Left lung (tissue), 10 donors: Measurements from ENCODE around the gene GRIN3B. TPM values are rescaled to one million over a fixed set of nuclear protein-coding genes. Genes with fewer than 3 reads are reported as not detected.

ENCODE experiments used
- ATAC-seq: fragments of 200-7000 bp; cut with Tn5 transposase; one replicate; pipeline ENCODE4 v1.9.1; 2020; ENCODE audit warnings: moderate library complexity
- DNase-seq, 4 donors: peaks; one replicate each; pipeline ENCODE4 v3.0.0-alpha.2; 2013 to 2020
- H3K27ac ChIP-seq, 2 donors: fragments of 200-600 bp; sonication (generic) in 1 of 2; one replicate each; pipeline versions ENCODE4 v1.5.0 to v1.8.0; 2020 to 2021
- H3K27me3 ChIP-seq, 2 donors: fragments of 200-600 bp; sonication (generic) in 1 of 2; one replicate each; pipeline versions ENCODE4 v1.5.0 to v1.8.0; 2020 to 2021
- H3K36me3 ChIP-seq, 2 donors: fragments of 200-600 bp; sonication (generic) in 1 of 2; one replicate each; pipeline versions ENCODE4 v1.5.0 to v1.8.0; 2020 to 2021
- H3K4me1 ChIP-seq, 2 donors: fragments of 200-600 bp; one replicate each; pipeline ENCODE4 v1.8.0; 2021
- H3K4me3 ChIP-seq, 2 donors: fragments of 200-600 bp; sonication (generic) in 1 of 2; one replicate each; pipeline versions ENCODE4 v1.5.0 to v1.8.0; 2020 to 2021; ENCODE audit warnings: mild to moderate bottlenecking in 1 of 2
- H3K9me3 ChIP-seq, 2 donors: fragments of 200-600 bp; sonication (generic) in 1 of 2; one replicate each; pipeline versions ENCODE4 v1.5.0 to v1.8.0; 2020 to 2021
- CTCF ChIP-seq, 2 donors: fragments of 200-600 bp; sonication (generic) in 1 of 2; IDR thresholded peaks; one replicate each; pipeline versions ENCODE4 v1.5.0 to v1.8.0; 2021; ENCODE audit warnings: antibody characterized with exemption in 2 of 2
- intact Hi-C, 2 donors: fragments of 100-400 bp; cut with DNase I; formaldehyde crosslinking; loops; one replicate each; pipeline versions ENCODE4 v1.11.2 to v1.14.2; 2022
- polyA plus RNA-seq, 6 donors: library from polyadenylated mRNA; unstranded; fragments of 120-200 nt; gene quantifications; one replicate each; pipeline ENCODE4 v1.2.1, GENCODE V29; 2013; ENCODE audit not compliant: insufficient read length in 6 of 6
- total RNA-seq, 2 donors: library from RNA; stranded (reverse); fragmentation: NEBNext Ultra II Directional; extraction: Animal tissue kit (Norgen Biotek cat#: 25700); gene quantifications; one replicate each; pipeline ENCODE4 v1.2.1, GENCODE V29; 2021
- donor health status: DM: no; HTN: yes; CAD: no.
- donor health status: DM: no; HTN: no; CAD: no.

Gene GRIN3B
- total and polyA plus RNA-seq, 8 donors, result 0.37 to 2.7 (median 0.60) TPM; not detected in 1

- Histone ChIP-seq H3K27me3 (no peaks in the 10 kb centered on the region), H3K9me3 (peaks cover 0 to 15% of the 10 kb centered on the region in 2 donors), H3K4me3 (no peak overlapping the region), H3K4me1 (no peaks in the 10 kb centered on the region), H3K27ac (no peak overlapping the region), H3K36me3 (peaks cover 0 to 41% of the 10 kb centered on the region in 2 donors)
- no peak for TF ChIP-seq CTCF (IDR thresholded peaks at IDR 0.05)
- DNase-seq, result no peak
- ATAC-seq, result no peak
- intact Hi-C loops, result no loop called here
These were observed 25.5 kb upstream of the GRIN3B start for GRCh38 chr19:974564-975257.

- Histone ChIP-seq H3K27me3 (no peaks in the 10 kb centered on the region), H3K27ac (no peak overlapping the region), H3K4me1 (peaks cover 0 to 5% of the 10 kb centered on the region in 2 donors), H3K4me3 (no peak overlapping the region), H3K36me3 (peaks cover 0 to 24% of the 10 kb centered on the region in 2 donors), H3K9me3 (peaks cover 0 to under 1% of the 10 kb centered on the region in 2 donors)
- no peak for ATAC-seq
- intact Hi-C loops, result no loop called here
- no peak for DNase-seq
- TF ChIP-seq CTCF (IDR thresholded peaks at IDR 0.05), result no peak
These were observed 23.7 kb upstream of the GRIN3B start for GRCh38 chr19:976476-976875.

DNA sequence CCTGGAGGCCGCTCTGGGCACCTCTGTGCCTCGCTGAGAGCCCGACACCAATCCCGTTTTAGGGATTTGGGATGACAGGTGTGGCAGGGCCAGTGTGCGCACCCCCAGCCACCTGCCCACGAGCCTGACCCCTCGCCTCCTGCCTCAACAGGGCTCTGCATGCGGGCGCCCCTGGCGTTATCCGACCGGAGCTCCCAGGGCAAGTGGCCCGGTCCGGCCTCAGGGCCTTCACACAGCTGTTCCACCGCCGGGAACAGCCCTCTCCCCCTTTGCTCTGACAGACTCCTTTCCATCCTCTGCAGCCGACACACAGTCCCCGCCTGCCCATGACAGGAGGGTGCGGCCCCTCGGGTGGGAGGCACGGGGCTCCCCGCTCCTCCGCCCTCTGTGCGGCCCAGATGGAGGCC, 23.2 kb upstream of the GRIN3B start:
- DNase-seq, result no peak
- ATAC-seq, result no peak
- H3K27ac ChIP-seq, result no peak overlapping the region
- peaks cover 0 to 18% of the 10 kb centered on the region in 2 donors for H3K36me3 ChIP-seq
- peaks cover 0 to 5% of the 10 kb centered on the region in 2 donors for H3K4me1 ChIP-seq
- intact Hi-C loops, result no loop called here
- H3K4me3 ChIP-seq, result no peak overlapping the region
- no peaks in the 10 kb centered on the region for H3K9me3 ChIP-seq
- no peak for TF ChIP-seq CTCF (IDR thresholded peaks at IDR 0.05)
- no peaks in the 10 kb centered on the region for H3K27me3 ChIP-seq

DNA sequence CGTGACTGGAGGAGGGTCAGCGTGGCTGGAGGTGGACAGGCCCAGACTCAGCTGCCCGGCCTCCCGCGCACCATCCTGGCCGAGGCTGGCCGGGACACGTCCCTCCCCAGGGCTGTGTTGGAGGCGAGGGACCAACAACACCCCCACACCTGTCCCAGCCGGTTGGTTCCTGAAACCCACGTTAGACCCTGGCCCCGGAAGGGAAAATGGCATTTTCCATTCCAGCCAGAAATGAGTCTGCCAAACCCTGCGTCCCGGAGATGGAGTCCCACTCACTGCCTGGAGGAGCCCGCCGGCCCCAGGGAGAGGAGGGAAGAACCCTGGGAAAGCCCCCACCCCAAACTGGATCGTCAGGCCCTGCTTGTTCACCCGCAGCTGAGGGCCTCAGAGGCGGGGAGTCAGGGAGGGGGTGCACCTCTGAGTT, 20.9 kb upstream of the GRIN3B start:
- DNase-seq (peak in 2 of 4 donors; percentile 57 to 74), ATAC-seq (no peak)
- peaks cover 7 to 25% of the 10 kb centered on the region in 2 donors for H3K4me1 ChIP-seq
- no peaks in the 10 kb centered on the region for H3K27me3 ChIP-seq
- no peak overlapping the region for H3K4me3 ChIP-seq
- peaks cover 0 to 1% of the 10 kb centered on the region in 2 donors for H3K36me3 ChIP-seq
- intact Hi-C loops, result no loop called here
- no peaks in the 10 kb centered on the region for H3K9me3 ChIP-seq
- no peak for TF ChIP-seq CTCF (IDR thresholded peaks at IDR 0.05)
- H3K27ac ChIP-seq, result no peak overlapping the region

GRCh38 chr19:980133-980998, 19.9 kb upstream of the GRIN3B start:
- Histone ChIP-seq H3K36me3 (no peaks in the 10 kb centered on the region), H3K4me3 (no peak overlapping the region), H3K4me1 (peaks cover 7 to 33% of the 10 kb centered on the region in 2 donors), H3K27ac (no peak overlapping the region), H3K27me3 (no peaks in the 10 kb centered on the region), H3K9me3 (no peaks in the 10 kb centered on the region)
- ATAC-seq (no peak), DNase-seq (peak in 1 of 4 donors; percentile 78)
- intact Hi-C loops, result loop anchor here (5.0 to 10.0 kb wide), 2 partner anchors 58 to 206 kb away; no protein-coding TSS in a partner anchor
- no peak for TF ChIP-seq CTCF (IDR thresholded peaks at IDR 0.05)
